Caco-2 (cell line): Measurements from ENCODE around the gene GAL3ST3. TPM values are rescaled to one million over a fixed set of nuclear protein-coding genes. Genes with fewer than 3 reads are reported as not detected.
A peak's percentile ranks its signal among the peaks of the same experiment; 100 is the strongest.

Experiments used
- BruUV-seq: library from RNA; stranded (reverse); fragments of 400-500 nt; replicated peaks from 2 replicates; lab custom pipeline; 2021; lab: Mats Ljungman, UMichigan
- CTCF ChIA-PET: fragments of 300-600 bp; sonication (Branson Sonifier 250); formaldehyde crosslinking; loops from one replicate; lab custom pipeline; 2022; ENCODE audit warnings: antibody characterized with exemption; lab: Charles Lee
- POLR2A ChIA-PET: fragments of 300-600 bp; sonication (Branson Sonifier 250); formaldehyde crosslinking; loops from one replicate; lab custom pipeline; 2022; ENCODE audit warnings: antibody characterized with exemption; lab: Charles Lee
- DNase-seq, 2 experiments: peaks; one replicate each; pipeline versions ENCODE4 v3.0.0 to v3.0.0-alpha.2; 2020 to 2022
- H3K27me3 ChIP-seq: replicated peaks from 2 replicates; pipeline ENCODE4 v1.6.0; 2011; ENCODE audit warnings: low read length; ENCODE audit not compliant: control insufficient read depth, insufficient read depth
- H3K36me3 ChIP-seq: 2 replicates; pipeline ENCODE4 v1.5.1; 2011; ENCODE audit warnings: low read length; ENCODE audit not compliant: control insufficient read depth, insufficient read depth
- H3K4me1 ChIP-seq: fragments of 250-450 bp; sonication (Bioruptor Pico); 2 replicates; pipeline ENCODE4 v1.5.1; 2020; ENCODE audit warnings: mild to moderate bottlenecking
- H3K4me3 ChIP-seq: 2 replicates; pipeline ENCODE4 v1.5.1; 2011; ENCODE audit warnings: low read depth, mild to moderate bottlenecking, control low read depth, low read length
- H3K9me3 ChIP-seq: fragments of 250-450 bp; sonication (Bioruptor Pico); 2 replicates; pipeline ENCODE4 v1.5.1; 2020; ENCODE audit warnings: mild to moderate bottlenecking, moderate library complexity
- H3K27ac Mint-ChIP-seq: one replicate; pipeline ENCODE4 v1.8.0; 2022; ENCODE audit warnings: mixed read lengths; ENCODE audit not compliant: unreplicated experiment
- H3K27me3 Mint-ChIP-seq: one replicate; pipeline ENCODE4 v1.8.0; 2022; ENCODE audit warnings: mixed read lengths; ENCODE audit not compliant: insufficient read depth, unreplicated experiment
- H3K36me3 Mint-ChIP-seq: one replicate; pipeline ENCODE4 v1.8.0; 2022; ENCODE audit warnings: mild to moderate bottlenecking, mixed read lengths; ENCODE audit not compliant: insufficient read depth, unreplicated experiment
- H3K4me1 Mint-ChIP-seq: one replicate; pipeline ENCODE4 v1.8.0; 2022; ENCODE audit warnings: low read depth, mixed read lengths; ENCODE audit not compliant: unreplicated experiment
- H3K4me3 Mint-ChIP-seq: one replicate; pipeline ENCODE4 v1.8.0; 2022; ENCODE audit warnings: mild to moderate bottlenecking, moderate library complexity, mixed read lengths; ENCODE audit not compliant: unreplicated experiment
- H3K9me3 Mint-ChIP-seq: one replicate; pipeline ENCODE4 v1.8.0; 2022; ENCODE audit warnings: mixed read lengths; ENCODE audit not compliant: unreplicated experiment
- intact Hi-C: fragments of 100-400 bp; cut with micrococcal nuclease; formaldehyde crosslinking; loops from one replicate; pipeline ENCODE4 v1.10.0; 2022; ENCODE audit not compliant: unreplicated experiment
- total RNA-seq: library from RNA; stranded (reverse); gene quantifications from 2 replicates; pipeline ENCODE4 v1.2.3, GENCODE V29; 2022
- TF ChIP-seq, protein P1 (sequence below), 2 experiments: fragments of 200-600 bp in 1 of 2; IDR thresholded peaks; 1 replicate in 1 of 2; 2 replicates in 1 of 2; pipeline versions ENCODE4 v1.5.1 to v1.8.0; 2011 to 2022; ENCODE audit warnings: antibody characterized with exemption in 1 of 2, control low read depth in 1 of 2, inconsistent platforms in 1 of 2, low read depth in 1 of 2, low read length in 1 of 2, mild to moderate bottlenecking in 1 of 2, moderate library complexity in 1 of 2; ENCODE audit not compliant: insufficient read depth in 1 of 2, severe bottlenecking in 1 of 2, unreplicated experiment in 1 of 2

GAL3ST3 gene
- total RNA-seq, 1 experiment from 2014 or later = not detected

GRCh38 chr11:66070604-66071380, 21.8 kb upstream of the GAL3ST3 start:
- H3K4me3 Mint-ChIP-seq = peak overlapping the region; percentile 96
- peak overlapping the region; percentile 91 for H3K27ac Mint-ChIP-seq
- H3K27me3 ChIP-seq = no peaks in the 10 kb centered on the region
- TF ChIP-seq, protein P1, sequence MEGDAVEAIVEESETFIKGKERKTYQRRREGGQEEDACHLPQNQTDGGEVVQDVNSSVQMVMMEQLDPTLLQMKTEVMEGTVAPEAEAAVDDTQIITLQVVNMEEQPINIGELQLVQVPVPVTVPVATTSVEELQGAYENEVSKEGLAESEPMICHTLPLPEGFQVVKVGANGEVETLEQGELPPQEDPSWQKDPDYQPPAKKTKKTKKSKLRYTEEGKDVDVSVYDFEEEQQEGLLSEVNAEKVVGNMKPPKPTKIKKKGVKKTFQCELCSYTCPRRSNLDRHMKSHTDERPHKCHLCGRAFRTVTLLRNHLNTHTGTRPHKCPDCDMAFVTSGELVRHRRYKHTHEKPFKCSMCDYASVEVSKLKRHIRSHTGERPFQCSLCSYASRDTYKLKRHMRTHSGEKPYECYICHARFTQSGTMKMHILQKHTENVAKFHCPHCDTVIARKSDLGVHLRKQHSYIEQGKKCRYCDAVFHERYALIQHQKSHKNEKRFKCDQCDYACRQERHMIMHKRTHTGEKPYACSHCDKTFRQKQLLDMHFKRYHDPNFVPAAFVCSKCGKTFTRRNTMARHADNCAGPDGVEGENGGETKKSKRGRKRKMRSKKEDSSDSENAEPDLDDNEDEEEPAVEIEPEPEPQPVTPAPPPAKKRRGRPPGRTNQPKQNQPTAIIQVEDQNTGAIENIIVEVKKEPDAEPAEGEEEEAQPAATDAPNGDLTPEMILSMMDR (IDR thresholded peaks at IDR 0.05; ENCODE audit: insufficient read depth in 1 of 2, low read depth in 1 of 2, low read length in 1 of 2, severe bottlenecking in 1 of 2, unreplicated experiment in 1 of 2) = no peak
- 0 out of 2 replicates have a peak, but pooled peaks cover 3% of the 10 kb centered on the region for H3K36me3 ChIP-seq
- H3K9me3 Mint-ChIP-seq = no peaks in the 10 kb centered on the region
- H3K4me1 Mint-ChIP-seq = peaks cover 17% of the 10 kb centered on the region
- H3K27me3 Mint-ChIP-seq = no peaks in the 10 kb centered on the region
- BruUV-seq = no TSS peak
- intact Hi-C loops = loop anchor here (1.0 kb wide), 1 partner anchor 49 kb away; no protein-coding TSS in a partner anchor
- H3K4me1 ChIP-seq = peaks cover 15% of the 10 kb centered on the region; the same call in 1 of the 2 replicates
- ChIA-PET CTCF (interaction anchor here (0.6 to 1.3 kb wide), 5 partner anchors 9 to 464 kb away, joined by 3 to 6 read pairs (median 5); no protein-coding TSS in a partner anchor), POLR2A (interaction anchor here (0.6 to 0.7 kb wide), 2 partner anchors 43 to 51 kb away, joined by 6 to 10 read pairs; no protein-coding TSS in a partner anchor)
- H3K36me3 Mint-ChIP-seq = peaks cover 69% of the 10 kb centered on the region
- DNase-seq = peak in 1 of 2 experiments; percentile 46
- H3K4me3 ChIP-seq = peak overlapping the region; percentile 83
- no peaks in the 10 kb centered on the region for H3K9me3 ChIP-seq

DNA sequence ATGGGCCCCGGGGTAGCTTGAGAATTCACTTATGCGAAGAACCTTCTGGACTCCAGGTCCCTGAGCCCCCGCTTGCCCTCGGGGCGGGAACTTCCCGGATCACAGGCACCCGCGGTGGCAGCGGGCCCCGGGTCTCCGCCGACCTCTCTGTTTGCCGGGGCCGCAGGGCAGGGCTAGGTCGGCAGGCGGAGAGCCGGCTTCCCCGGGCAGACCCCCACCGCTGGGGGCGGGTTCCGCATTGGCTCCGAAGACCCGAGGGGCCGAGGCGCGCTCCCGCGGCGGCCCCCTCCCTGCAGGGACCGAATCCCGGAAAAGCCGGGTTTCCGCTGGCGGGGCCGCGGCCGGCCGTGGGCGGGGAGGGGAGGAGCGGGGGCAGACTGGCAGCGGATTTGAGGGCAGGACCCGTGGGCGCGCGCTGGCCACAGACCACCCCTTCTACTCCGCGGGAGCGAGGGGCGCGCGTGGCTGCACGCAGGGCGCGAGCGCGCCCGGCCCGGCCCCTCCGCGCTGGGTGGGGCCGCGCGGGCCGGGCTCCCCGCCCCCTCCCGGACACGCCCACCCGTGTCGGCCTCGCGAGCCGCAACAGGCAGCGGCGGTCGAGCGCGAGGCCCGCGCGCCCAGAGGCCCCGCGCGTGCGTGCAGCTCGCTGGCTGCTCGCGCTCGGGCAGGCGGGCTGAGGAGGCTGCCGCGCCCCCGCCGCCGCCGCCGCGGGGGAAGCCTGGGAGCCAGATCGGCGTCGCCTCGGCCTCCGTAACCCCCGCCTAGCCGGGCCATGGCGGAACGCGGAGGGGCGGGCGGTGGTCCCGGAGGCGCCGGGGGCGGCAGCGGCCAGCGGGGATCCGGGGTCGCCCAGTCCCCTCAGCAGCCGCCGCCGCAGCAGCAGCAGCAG, 21.0 kb upstream of the GAL3ST3 start, which contains the start of gene PACS1:
Gene PACS1 (plus strand): TSS at position 558 of the 889 bp plus-strand sequence. CDS start 215 bp downstream, at position 773.
- H3K4me3 Mint-ChIP-seq = peak within 1 kb of the TSS; percentile 96
- no peaks in the 10 kb centered on the region for H3K27me3 ChIP-seq
- H3K27ac Mint-ChIP-seq = peak within 1 kb of the TSS; percentile 91
- ChIA-PET CTCF (interaction anchor here (0.6 to 2.5 kb wide), 10 partner anchors 10 to 795 kb away, joined by 3 to 6 read pairs (median 5); partner anchors contain the start of gene SF3B2), POLR2A (interaction anchor here (0.6 to 1.4 kb wide), 2 partner anchors 18 to 43 kb away, joined by 6 read pairs; partner anchors contain the start of gene SF3B2)
- H3K9me3 Mint-ChIP-seq = no peaks in the 10 kb centered on the region
- peaks cover 5% of the 10 kb centered on the region; the same call in 1 of the 2 replicates for H3K36me3 ChIP-seq
- BruUV-seq = no TSS peak
- no peaks in the 10 kb centered on the region for H3K27me3 Mint-ChIP-seq
- H3K4me1 Mint-ChIP-seq = peaks cover 17% of the 10 kb centered on the region
- intact Hi-C loops = loop anchor here (2.0 kb wide), 1 partner anchor 17 kb away; the partner anchor contains the start of gene SF3B2
- H3K36me3 Mint-ChIP-seq = peaks cover 70% of the 10 kb centered on the region
- DNase-seq = peak in 1 of 2 experiments; percentile 78
- peak within 1 kb of the TSS; percentile 83 for H3K4me3 ChIP-seq
- no peaks in the 10 kb centered on the region for H3K9me3 ChIP-seq
- TF ChIP-seq, protein P1 (IDR thresholded peaks at IDR 0.05; ENCODE audit: insufficient read depth in 1 of 2, low read depth in 1 of 2, low read length in 1 of 2, severe bottlenecking in 1 of 2, unreplicated experiment in 1 of 2) = no peak
- H3K4me1 ChIP-seq = peaks cover 15% of the 10 kb centered on the region; the same call in 1 of the 2 replicates
